HepG2 (cell line): ENCODE data around the gene NTN5.

Source experiments
- EZH2 ChIP-seq: conservative IDR thresholded peaks from 2 replicates; pipeline ENCODE4 v1.6.1; 2012; ENCODE audit warnings: mild to moderate bottlenecking, low read depth, low read length, moderate library complexity
- FOXP4 ChIP-seq: sonication (generic); formaldehyde crosslinking; IDR thresholded peaks from 2 replicates; pipeline ENCODE4 v1.4.0; 2020; ENCODE audit warnings: missing genetic modification reagents
- GMEB1 ChIP-seq: sonication (generic); formaldehyde crosslinking; IDR thresholded peaks from 2 replicates; pipeline ENCODE4 v1.5.1; 2020; ENCODE audit warnings: missing genetic modification reagents, mild to moderate bottlenecking, borderline replicate concordance
- KDM4B ChIP-seq: sonication (generic); formaldehyde crosslinking; IDR thresholded peaks from 2 replicates; pipeline ENCODE4 v1.4.0; 2020; ENCODE audit warnings: missing genetic modification reagents
- KLF6 ChIP-seq: IDR thresholded peaks from 2 replicates; pipeline ENCODE4 v1.8.0; 2016; ENCODE audit warnings: missing biosample characterization, missing genetic modification reagents
- NFE2L1 ChIP-seq: sonication (generic); formaldehyde crosslinking; IDR thresholded peaks from 2 replicates; pipeline ENCODE4 v1.4.0; 2020; ENCODE audit warnings: missing genetic modification reagents, mild to moderate bottlenecking, borderline replicate concordance
- POLR2A ChIP-seq, 2 experiments: IDR thresholded peaks; 2 replicates each; pipeline ENCODE4 v1.6.1; 2011; ENCODE audit warnings: low read depth in 2 of 2, low read length in 2 of 2, mild to moderate bottlenecking in 1 of 2, moderate library complexity in 1 of 2; ENCODE audit not compliant: insufficient read depth in 1 of 2
- SIN3A ChIP-seq: IDR thresholded peaks from 2 replicates; pipeline ENCODE4 v1.6.1; 2011; ENCODE audit warnings: low read depth, mild to moderate bottlenecking, control low read depth, low read length, borderline replicate concordance
- U2AF2 ChIP-seq: fragments of 200-400 bp; formaldehyde crosslinking; IDR thresholded peaks from 2 replicates; pipeline ENCODE4 v1.6.1; 2017; ENCODE audit warnings: low read depth, mild to moderate bottlenecking, low read length
- YY1 ChIP-seq: IDR thresholded peaks from 2 replicates; pipeline ENCODE4 v1.6.1; 2011; ENCODE audit warnings: low read length, low read depth, moderate library complexity, mild to moderate bottlenecking; ENCODE audit not compliant: insufficient read depth, insufficient replicate concordance
- ZBTB21 ChIP-seq: sonication (generic); formaldehyde crosslinking; IDR thresholded peaks from 2 replicates; pipeline ENCODE4 v1.4.0; 2020; ENCODE audit warnings: missing genetic modification reagents
- TF ChIP-seq, protein P1 (sequence below): sonication (generic); formaldehyde crosslinking; IDR thresholded peaks from 2 replicates; pipeline ENCODE4 v1.5.0; 2020; ENCODE audit warnings: mild to moderate bottlenecking, missing genetic modification reagents, moderate library complexity

GRCh38 chr19:48668332-48668731 is 4.5 kb downstream of the NTN5 start:
- no peak for TF ChIP-seq U2AF2
- TF ChIP-seq POLR2A (IDR thresholded peaks at IDR 0.05; ENCODE audit: insufficient read depth in 1 of 2, low read depth in 2 of 2, low read length in 2 of 2), result no peak
- TF ChIP-seq, protein P1, sequence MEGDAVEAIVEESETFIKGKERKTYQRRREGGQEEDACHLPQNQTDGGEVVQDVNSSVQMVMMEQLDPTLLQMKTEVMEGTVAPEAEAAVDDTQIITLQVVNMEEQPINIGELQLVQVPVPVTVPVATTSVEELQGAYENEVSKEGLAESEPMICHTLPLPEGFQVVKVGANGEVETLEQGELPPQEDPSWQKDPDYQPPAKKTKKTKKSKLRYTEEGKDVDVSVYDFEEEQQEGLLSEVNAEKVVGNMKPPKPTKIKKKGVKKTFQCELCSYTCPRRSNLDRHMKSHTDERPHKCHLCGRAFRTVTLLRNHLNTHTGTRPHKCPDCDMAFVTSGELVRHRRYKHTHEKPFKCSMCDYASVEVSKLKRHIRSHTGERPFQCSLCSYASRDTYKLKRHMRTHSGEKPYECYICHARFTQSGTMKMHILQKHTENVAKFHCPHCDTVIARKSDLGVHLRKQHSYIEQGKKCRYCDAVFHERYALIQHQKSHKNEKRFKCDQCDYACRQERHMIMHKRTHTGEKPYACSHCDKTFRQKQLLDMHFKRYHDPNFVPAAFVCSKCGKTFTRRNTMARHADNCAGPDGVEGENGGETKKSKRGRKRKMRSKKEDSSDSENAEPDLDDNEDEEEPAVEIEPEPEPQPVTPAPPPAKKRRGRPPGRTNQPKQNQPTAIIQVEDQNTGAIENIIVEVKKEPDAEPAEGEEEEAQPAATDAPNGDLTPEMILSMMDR (CRISPR knock-in tag), result no peak
- TF ChIP-seq NFE2L1, result no peak
- TF ChIP-seq YY1, result no peak
- TF ChIP-seq EZH2, result no peak
- TF ChIP-seq KDM4B (CRISPR knock-in tag), result no peak
- no peak for TF ChIP-seq ZBTB21 (CRISPR knock-in tag)
- TF ChIP-seq SIN3A, result no peak
- TF ChIP-seq FOXP4 (CRISPR knock-in tag), result no peak
- no peak for TF ChIP-seq GMEB1 (CRISPR knock-in tag)
- TF ChIP-seq KLF6, result no peak
